Fibroblast of villous mesenchyme (primary cell): ENCODE data around the gene EFNA2. TPM values are rescaled to one million over a fixed set of nuclear protein-coding genes. Genes with fewer than 3 reads are reported as not detected.
A peak's percentile ranks its signal among the peaks of the same experiment; 100 is the strongest.

ENCODE experiments used
- DNase-seq: peaks from one replicate; pipeline ENCODE4 v3.0.0-alpha.2; 2010; ENCODE audit warnings: low read depth
- H3K4me3 ChIP-seq: 2 replicates; pipeline ENCODE4 v1.5.1; 2011; ENCODE audit warnings: low read depth, mild to moderate bottlenecking, low read length
- CTCF ChIP-seq: IDR thresholded peaks from 2 replicates; pipeline ENCODE4 v1.5.1; 2012; ENCODE audit warnings: low read depth, mild to moderate bottlenecking, low read length; ENCODE audit not compliant: insufficient read depth
- total RNA-seq: library from RNA; depleted of rRNA; stranded (reverse); fragments of >200 nt; gene quantifications from 2 replicates; pipeline ENCODE4 v1.2.3, GENCODE V29; 2012

Gene EFNA2
- total RNA-seq, 1 donor: not detected

GRCh38 chr19:1254081-1254527, 31.6 kb upstream of the EFNA2 start:
- TF ChIP-seq CTCF: no peak
- peak overlapping the region; percentile 87 for H3K4me3 ChIP-seq
- DNase-seq: peak; percentile 50

GRCh38 chr19:1254530-1255185, 31.0 kb upstream of the EFNA2 start:
- DNase-seq: no peak
- H3K4me3 ChIP-seq: no peak overlapping the region
- TF ChIP-seq CTCF: no peak

- H3K4me3 ChIP-seq: no peak overlapping the region
- no peak for DNase-seq
- no peak for TF ChIP-seq CTCF
Measured at GRCh38 chr19:1255186-1256161, 30.2 kb upstream of the EFNA2 start.

- TF ChIP-seq CTCF: no peak
- H3K4me3 ChIP-seq: no peak overlapping the region
- DNase-seq: no peak
Measured at GRCh38 chr19:1256646-1257474, 28.8 kb upstream of the EFNA2 start.

- H3K4me3 ChIP-seq: no peak overlapping the region
- no peak for DNase-seq
- no peak for TF ChIP-seq CTCF
Measured at GRCh38 chr19:1257475-1258162, 28.1 kb upstream of the EFNA2 start.

GRCh38 chr19:1258163-1258492, 27.5 kb upstream of the EFNA2 start:
- H3K4me3 ChIP-seq: no peak overlapping the region
- no peak for TF ChIP-seq CTCF
- no peak for DNase-seq
